HepG2 (cell line): ENCODE data around the gene HRH2. TPM values are rescaled to one million over a fixed set of nuclear protein-coding genes. Genes with fewer than 3 reads are reported as not detected.

ENCODE experiments used
- ATAC-seq: fragments of 200-7000 bp; cut with Tn5 transposase; 3 replicates; pipeline ENCODE4 v1.9.1; 2020; ENCODE audit warnings: mild to moderate bottlenecking, moderate library complexity
- BruUV-seq: library from RNA; stranded (reverse); fragments of 400-500 nt; replicated peaks from 2 replicates; lab custom pipeline; 2021; lab: Mats Ljungman, UMichigan
- CTCF ChIA-PET: fragments of 300-600 bp; formaldehyde crosslinking; extraction: SDS; loops from one replicate; lab custom pipeline; 2021; ENCODE audit warnings: low total read pairs, inconsistent platforms, low intra/inter-chr PET ratio; lab: Yijun Ruan, JAX
- POLR2A ChIA-PET: fragments of 350-600 bp; sonication (Branson Sonifier 250); formaldehyde crosslinking; loops from one replicate; lab custom pipeline; 2020; ENCODE audit warnings: antibody characterized with exemption, inconsistent platforms; lab: Yijun Ruan, JAX
- DNase-seq: peaks from one replicate; pipeline ENCODE4 v3.0.0-alpha.2; 2015; ENCODE audit warnings: low spot score
- FAIRE-seq: peaks from 3 replicates; lab custom pipeline; 2011; peaks lifted over from hg19 to GRCh38; lab: Jason Lieb, UNC
- H2AFZ ChIP-seq: one replicate; pipeline ENCODE4 v1.6.1; 2011; ENCODE audit warnings: low read length, inconsistent platforms
- H3K27ac ChIP-seq: fragments of 300-600 bp; 3 replicates; pipeline ENCODE4 v1.8.0; 2011; ENCODE audit warnings: mixed run types, mild to moderate bottlenecking, mixed read lengths, low read length, inconsistent platforms; ENCODE audit not compliant: insufficient read depth; ENCODE audit errors: extremely low read length
- H3K27me3 ChIP-seq, 2 experiments: fragments of 200-600 bp in 1 of 2; 2 replicates in 1 of 2; 3 replicates in 1 of 2; pipeline versions ENCODE4 v1.6.0 to v1.8.0; 2011; ENCODE audit warnings: low read length in 2 of 2, mild to moderate bottlenecking in 2 of 2, moderate library complexity in 2 of 2, inconsistent platforms in 1 of 2; ENCODE audit not compliant: insufficient read depth in 2 of 2, control insufficient read depth in 1 of 2
- H3K36me3 ChIP-seq, 2 experiments: fragments of 200-600 bp in 1 of 2; replicated peaks in 1 of 2; 2 replicates in 1 of 2; 3 replicates in 1 of 2; pipeline versions ENCODE4 v1.5.1 to v1.8.0; 2011; ENCODE audit warnings: low read length in 2 of 2, inconsistent platforms in 1 of 2; ENCODE audit not compliant: insufficient read depth in 2 of 2, control insufficient read depth in 1 of 2
- H3K4me1 ChIP-seq: 2 replicates; pipeline ENCODE4 v1.5.1; 2012; ENCODE audit warnings: low read length, inconsistent platforms; ENCODE audit not compliant: insufficient read depth
- H3K4me2 ChIP-seq: 2 replicates; pipeline ENCODE4 v1.6.0; 2011; ENCODE audit warnings: low read depth, low read length, inconsistent platforms
- H3K4me3 ChIP-seq, 3 experiments: fragments of 200-600 bp in 1 of 3; sonication (generic), shearing (Covaris generic) in 1 of 3; replicated peaks in 1 of 3; 2 replicates each; pipeline ENCODE4 v1.5.1; 2011 to 2016; ENCODE audit warnings: low read length in 3 of 3, inconsistent platforms in 2 of 3, low read depth in 2 of 3, mild to moderate bottlenecking in 2 of 3, control low read depth in 1 of 3, mixed read lengths in 1 of 3; ENCODE audit not compliant: insufficient read depth in 1 of 3
- H3K79me2 ChIP-seq: one replicate; pipeline ENCODE4 v1.6.1; 2011; ENCODE audit warnings: low read length, inconsistent platforms; ENCODE audit not compliant: insufficient read depth
- H3K9ac ChIP-seq: 2 replicates; pipeline ENCODE4 v1.6.0; 2011; ENCODE audit warnings: mild to moderate bottlenecking, low read depth, low read length, inconsistent platforms; ENCODE audit not compliant: insufficient read depth
- H3K9me3 ChIP-seq: 2 replicates; pipeline ENCODE4 v1.5.1; 2012; ENCODE audit warnings: mild to moderate bottlenecking, low read length
- H4K20me1 ChIP-seq: 2 replicates; pipeline ENCODE4 v1.6.0; 2011; ENCODE audit warnings: inconsistent platforms, mild to moderate bottlenecking, low read length, moderate library complexity; ENCODE audit not compliant: insufficient read depth
- CREB1 ChIP-seq, 2 experiments: fragments of 450-650 bp in 1 of 2; IDR thresholded peaks; 2 replicates each; pipeline ENCODE4 v1.6.1; 2016 to 2017; ENCODE audit warnings: control low read depth in 1 of 2, mild to moderate bottlenecking in 1 of 2, missing compliant biosample characterization in 1 of 2, missing genetic modification characterization in 1 of 2
- HNRNPLL ChIP-seq: fragments of 200-400 bp; formaldehyde crosslinking; IDR thresholded peaks from 2 replicates; pipeline ENCODE4 v1.6.1; 2017; ENCODE audit warnings: mild to moderate bottlenecking, low read depth, low read length; ENCODE audit not compliant: poor library complexity, severe bottlenecking
- KDM6A ChIP-seq: IDR thresholded peaks from 2 replicates; pipeline ENCODE4 v1.6.1; 2016; ENCODE audit warnings: low read depth
- KLF6 ChIP-seq: IDR thresholded peaks from 2 replicates; pipeline ENCODE4 v1.8.0; 2016; ENCODE audit warnings: missing biosample characterization, missing genetic modification reagents
- NCOA1 ChIP-seq: sonication (generic); formaldehyde crosslinking; IDR thresholded peaks from 2 replicates; pipeline ENCODE4 v1.9.0; 2021; ENCODE audit warnings: missing genetic modification reagents
- NFIB ChIP-seq: sonication (generic); formaldehyde crosslinking; IDR thresholded peaks from 2 replicates; pipeline ENCODE4 v1.9.0; 2021; ENCODE audit warnings: missing genetic modification reagents, mild to moderate bottlenecking, borderline replicate concordance
- NRL ChIP-seq: sonication (generic); formaldehyde crosslinking; IDR thresholded peaks from 2 replicates; pipeline ENCODE4 v1.5.0; 2020; ENCODE audit warnings: missing genetic modification reagents, mild to moderate bottlenecking, moderate library complexity, borderline replicate concordance
- TBP ChIP-seq: sonication (generic); formaldehyde crosslinking; IDR thresholded peaks from 2 replicates; pipeline ENCODE4 v1.5.0; 2020; ENCODE audit warnings: missing genetic modification reagents
- ZNF136 ChIP-seq: sonication (generic); formaldehyde crosslinking; IDR thresholded peaks from 2 replicates; pipeline ENCODE4 v1.8.1; 2022; ENCODE audit warnings: low read depth, mild to moderate bottlenecking, moderate library complexity, missing genetic modification reagents
- ZNF256 ChIP-seq: sonication (generic); formaldehyde crosslinking; conservative IDR thresholded peaks from 2 replicates; pipeline ENCODE4 v1.4.0; 2020; ENCODE audit warnings: missing genetic modification reagents
- ZNF280B ChIP-seq: sonication (generic); formaldehyde crosslinking; IDR thresholded peaks from 2 replicates; pipeline ENCODE4 v1.5.0; 2020; ENCODE audit warnings: missing genetic modification reagents, mild to moderate bottlenecking, borderline replicate concordance
- ZNF317 ChIP-seq: sonication (generic); formaldehyde crosslinking; IDR thresholded peaks from 2 replicates; pipeline ENCODE4 v1.5.0; 2020; ENCODE audit warnings: mild to moderate bottlenecking, missing genetic modification reagents
- ZNF367 ChIP-seq: sonication (generic); formaldehyde crosslinking; IDR thresholded peaks from 2 replicates; pipeline ENCODE4 v1.4.0; 2020; ENCODE audit warnings: missing genetic modification reagents, borderline replicate concordance
- ZNF512 ChIP-seq: sonication (generic); formaldehyde crosslinking; IDR thresholded peaks from 2 replicates; pipeline ENCODE4 v1.4.0; 2020; ENCODE audit warnings: mild to moderate bottlenecking, missing genetic modification reagents
- ZNF563 ChIP-seq: sonication (generic); formaldehyde crosslinking; IDR thresholded peaks from 2 replicates; pipeline ENCODE4 v1.8.0; 2022; ENCODE audit warnings: mild to moderate bottlenecking, moderate library complexity, missing genetic modification reagents
- ZNF768 ChIP-seq: sonication (generic); formaldehyde crosslinking; IDR thresholded peaks from 2 replicates; pipeline ENCODE4 v1.4.0; 2020; ENCODE audit warnings: missing genetic modification reagents
- WGBS: methylation state at CpG from one replicate; pipeline ENCODE4 v1.1.6; 2017; ENCODE audit warnings: low lambda C conversion rate; 5-methylcytosine and 5-hydroxymethylcytosine counted together
- in situ Hi-C: cut with HindIII; loops from 2 replicates; pipeline ENCODE4 v1.10.0; 2017; ENCODE audit warnings: low pct_unique_long_range_greater_than_20kb; ENCODE audit not compliant: extremely low pct_ligation_motif_present
- intact Hi-C: fragments of 100-400 bp; cut with micrococcal nuclease; formaldehyde crosslinking; loops from one replicate; pipeline ENCODE4 v1.10.0; 2022; ENCODE audit not compliant: unreplicated experiment
- polyA plus RNA-seq, 8 experiments: library from polyadenylated mRNA; depleted of rRNA in 3 of 8; stranded (reverse) in 7 of 8; unstranded in 1 of 8; fragments of >200 nt; fragmentation: Illumina TruSeq in 4 of 8; extraction: Trizol in 4 of 8; gene quantifications; 2 replicates each; pipeline versions ENCODE4 v1.2.1 to v1.2.3, GENCODE V29; 2011 to 2016; ENCODE audit warnings: low read depth in 4 of 8, missing spikeins in 1 of 8, mixed read lengths in 1 of 8; ENCODE audit not compliant: insufficient read depth in 1 of 8
- total RNA-seq, 5 experiments: library from RNA; depleted of rRNA; stranded (reverse); fragments of >200 nt; fragmentation: Illumina TruSeq; extraction: Trizol; gene quantifications; 2 replicates each; pipeline ENCODE4 v1.2.3, GENCODE V29; 2016; ENCODE audit warnings: low read depth in 1 of 5

The HRH2 gene
- total and polyA plus RNA-seq, 2 of the 13 experiments (the other 11 are each of a cell fraction or from before 2014, with no cell fraction given), result not detected

DNA sequence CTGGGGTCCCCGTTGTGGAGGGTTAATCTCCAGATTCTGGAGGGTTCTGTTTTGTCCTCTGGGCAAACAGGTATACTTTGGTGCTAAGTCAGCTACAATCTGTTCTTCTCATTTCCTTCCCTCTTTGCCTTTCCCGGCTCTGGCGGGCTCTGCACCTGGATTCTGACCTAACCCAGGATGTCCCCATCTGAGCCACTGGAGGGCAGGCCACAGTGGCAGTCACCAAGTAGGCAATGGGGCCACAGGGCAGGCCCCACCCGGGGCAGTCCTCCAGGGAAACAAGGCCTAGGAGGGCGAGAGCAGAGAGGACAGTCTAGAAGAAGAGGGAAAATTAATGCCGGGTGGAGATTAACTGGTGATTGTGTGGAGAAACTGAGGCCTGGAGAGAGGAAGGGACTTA lies 40.4 kb upstream of the HRH2 start (continued):
- TF ChIP-seq NFIB (CRISPR knock-in tag) (no peak), ZNF256 (CRISPR knock-in tag) (no peak), KLF6 (CRISPR knock-in tag) (no peak)
- TF ChIP-seq, all 625 proteins: peak for 2

DNA sequence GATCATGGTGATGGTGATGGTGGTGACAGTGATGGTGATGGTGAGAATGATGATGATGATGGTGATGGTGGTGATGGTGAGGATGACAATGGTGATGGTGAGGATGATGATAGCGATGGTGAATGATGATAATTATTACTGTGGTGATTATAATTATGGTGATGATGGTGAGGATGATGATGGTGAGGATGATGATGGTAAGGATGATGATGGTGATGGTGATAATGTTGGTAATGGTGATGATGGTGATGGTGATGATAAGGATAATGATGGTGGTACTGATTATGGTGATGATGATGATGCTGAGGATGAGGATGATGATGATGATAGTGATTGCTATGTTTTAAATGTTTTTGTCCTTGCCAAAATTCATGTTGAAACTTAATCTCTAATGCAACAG lies 37.3 kb upstream of the HRH2 start:
- H4K20me1 ChIP-seq, result no peaks in the 10 kb centered on the region
- no peaks in the 10 kb centered on the region; a peak in 2 of 5 replicates for H3K27me3 ChIP-seq
- H3K79me2 ChIP-seq, result no peaks in the 10 kb centered on the region
- no peak overlapping the region for H3K27ac ChIP-seq
- POLR2A ChIA-PET, result no interaction called here
- CTCF ChIA-PET, result no interaction called here
- BruUV-seq, result no TSS peak
- no peak for ATAC-seq
- no peak overlapping the region for H3K4me2 ChIP-seq
- H3K9ac ChIP-seq, result no peak overlapping the region
- no peak for DNase-seq
- no peaks in the 10 kb centered on the region for H3K36me3 ChIP-seq
- no peaks in the 10 kb centered on the region for H3K9me3 ChIP-seq
- H3K4me1 ChIP-seq, result no peaks in the 10 kb centered on the region
- 0% methylated on average over 1 of the region's 1 CpG for WGBS
- no peak overlapping the region for H2AFZ ChIP-seq
- intact Hi-C loops (no loop called here), in situ Hi-C loops (no loop called here)
- no peak for FAIRE-seq
- peak; percentile 92 for TF ChIP-seq CREB1 (IDR thresholded peaks at IDR 0.05)
- no peak for TF ChIP-seq CREB1 (CRISPR knock-in tag; IDR thresholded peaks at IDR 0.05)
- no peak for TF ChIP-seq KDM6A
- H3K4me3 ChIP-seq, result no peak overlapping the region

GRCh38 chr5:175621971-175622370 lies 35.9 kb upstream of the HRH2 start:
- Histone ChIP-seq H3K4me3 (no peak overlapping the region), H3K27ac (no peak overlapping the region), H3K9me3 (no peaks in the 10 kb centered on the region), H3K79me2 (no peaks in the 10 kb centered on the region), H3K9ac (no peak overlapping the region), H3K36me3 (no peaks in the 10 kb centered on the region), H3K4me2 (no peak overlapping the region), H4K20me1 (no peaks in the 10 kb centered on the region), H2AFZ (no peak overlapping the region), H3K4me1 (no peaks in the 10 kb centered on the region), H3K27me3 (peaks cover 0 to 3% of the 10 kb centered on the region in 2 experiments; a peak in 3 of 5 replicates)
- in situ Hi-C loops (no loop called here), intact Hi-C loops (no loop called here)
- ChIA-PET CTCF (no interaction called here), POLR2A (no interaction called here)
- FAIRE-seq, result no peak
- ATAC-seq, result no peak
- no peak for DNase-seq
- BruUV-seq, result no TSS peak
- TF ChIP-seq ZNF280B (CRISPR knock-in tag), result no peak
- no peak for TF ChIP-seq ZNF563 (CRISPR knock-in tag)
- no peak for TF ChIP-seq NRL (CRISPR knock-in tag)
- no peak for TF ChIP-seq ZNF512
- TF ChIP-seq ZNF367, result no peak
- no peak for TF ChIP-seq HNRNPLL
- no peak for TF ChIP-seq ZNF136 (CRISPR knock-in tag)
- TF ChIP-seq ZNF768, result no peak
- TF ChIP-seq TBP (CRISPR knock-in tag), result no peak
- no peak for TF ChIP-seq NCOA1 (CRISPR knock-in tag)
- no peak for TF ChIP-seq ZNF317 (CRISPR knock-in tag)
- 0% methylated on average over 1 of the region's 1 CpG for WGBS
